Retina (tissue), 1 donor: ENCODE data around the gene ZNF189.

ENCODE experiments used
- DNase-seq: peaks from one replicate; pipeline ENCODE4 v3.0.0-alpha.2; 2016

Gene ZNF189

GRCh38 chr9:101421653-101422065, 23.0 kb downstream of the ZNF189 start:
- no peak for DNase-seq

GRCh38 chr9:101427358-101427757, 28.7 kb downstream of the ZNF189 start:
- no peak for DNase-seq

- no peak for DNase-seq
Measured at GRCh38 chr9:101427957-101428655, 29.5 kb downstream of the ZNF189 start.

DNA sequence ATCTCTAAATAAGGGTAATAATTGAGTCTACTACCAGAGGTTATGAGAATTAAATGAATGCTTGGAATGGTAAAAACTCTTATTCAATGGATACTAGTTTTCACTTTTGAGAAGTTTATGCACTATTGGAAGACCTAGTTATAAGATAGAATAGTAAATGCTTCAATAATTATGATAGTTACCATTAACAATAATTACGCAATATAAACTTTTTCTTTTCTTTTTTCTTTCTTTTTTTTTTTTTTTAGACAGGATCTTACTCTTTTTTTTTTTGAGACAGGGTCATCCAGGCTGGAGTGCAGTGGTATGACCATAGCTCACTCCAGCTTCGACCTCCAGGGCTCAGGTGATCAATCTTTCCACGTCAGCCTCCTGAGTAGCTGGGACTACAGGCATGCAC, 30.3 kb downstream of the ZNF189 start:
- no peak for DNase-seq

DNA sequence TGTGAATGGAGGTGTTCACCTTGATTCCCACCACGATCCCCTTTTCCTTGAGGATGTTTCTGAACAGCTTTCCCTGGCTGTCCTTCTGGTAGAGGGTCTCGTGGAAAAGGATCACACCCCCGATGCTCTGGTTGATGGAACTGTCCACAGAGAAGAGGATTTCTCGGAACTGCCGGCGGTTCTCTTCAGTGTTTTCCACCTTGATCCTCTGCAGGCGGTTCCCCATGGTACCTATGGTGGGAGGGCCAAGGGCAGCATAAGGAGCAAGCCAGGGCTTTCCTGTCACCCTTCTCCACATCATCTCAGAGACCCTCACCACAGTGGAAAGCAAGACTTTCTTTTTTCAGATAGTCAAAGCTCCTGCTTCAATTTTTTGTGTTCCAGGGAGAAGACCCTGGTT, 31.1 kb downstream of the ZNF189 start:
- no peak for DNase-seq

GRCh38 chr9:101432171-101432570, 33.5 kb downstream of the ZNF189 start:
- DNase-seq: no peak

GRCh38 chr9:101432740-101433139, 34.1 kb downstream of the ZNF189 start:
- no peak for DNase-seq

- DNase-seq: no peak
Measured at GRCh38 chr9:101433229-101433628, 34.6 kb downstream of the ZNF189 start.

DNA sequence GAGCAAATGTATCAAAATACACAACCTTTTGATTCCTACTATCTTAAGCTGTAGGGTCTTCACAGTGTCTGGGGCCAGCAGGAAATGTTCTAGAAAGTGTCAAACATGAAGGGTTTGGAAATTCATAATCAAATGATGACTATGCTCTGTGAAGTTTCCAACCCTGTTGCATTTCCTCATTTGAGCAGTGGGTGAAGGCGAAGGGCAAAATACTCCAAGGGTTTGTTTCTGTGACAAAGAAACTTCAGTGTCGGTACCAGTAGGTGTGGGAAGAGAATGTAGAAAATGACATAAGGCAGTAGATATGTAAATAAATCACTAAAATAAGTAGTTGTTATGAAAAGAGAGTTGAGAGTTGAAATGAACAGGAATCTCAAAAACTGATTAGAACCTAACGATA, 36.3 kb downstream of the ZNF189 start:
- no peak for DNase-seq

DNA sequence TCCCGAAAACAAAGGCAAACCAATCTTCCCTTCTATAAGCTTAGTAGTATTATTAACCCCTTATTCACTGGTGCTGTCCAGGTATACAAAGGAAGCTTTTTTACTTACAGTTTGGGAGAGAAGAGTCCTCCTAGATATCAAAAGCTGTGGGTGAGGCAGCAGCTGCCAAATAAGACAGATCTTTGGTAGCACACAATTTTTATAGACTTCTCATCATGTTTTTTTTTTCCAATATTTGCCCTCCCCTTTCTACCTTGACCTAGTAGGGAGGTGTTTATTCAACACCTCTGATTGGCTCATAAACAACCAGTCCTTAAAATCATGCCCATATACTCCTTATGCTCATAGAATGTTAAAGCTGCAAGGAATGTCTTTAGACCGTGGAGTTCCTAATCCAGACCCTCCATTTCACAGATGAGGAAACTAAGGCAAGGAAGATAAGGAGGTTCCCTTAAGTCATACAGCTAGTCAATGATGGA, 37.0 kb downstream of the ZNF189 start, which contains the start of gene ALDOB:
TSS of gene ALDOB (minus strand) at position 174 of the 479 bp plus-strand sequence. CDS start 4,887 bp downstream, outside the sequence.
- no peak for DNase-seq

- DNase-seq: no peak
Measured at GRCh38 chr9:101437806-101438232, 39.2 kb downstream of the ZNF189 start.

- no peak for DNase-seq
Measured at GRCh38 chr9:101438523-101438922, 39.9 kb downstream of the ZNF189 start.

- DNase-seq: no peak
Measured at GRCh38 chr9:101440714-101441230, 42.1 kb downstream of the ZNF189 start.

DNA sequence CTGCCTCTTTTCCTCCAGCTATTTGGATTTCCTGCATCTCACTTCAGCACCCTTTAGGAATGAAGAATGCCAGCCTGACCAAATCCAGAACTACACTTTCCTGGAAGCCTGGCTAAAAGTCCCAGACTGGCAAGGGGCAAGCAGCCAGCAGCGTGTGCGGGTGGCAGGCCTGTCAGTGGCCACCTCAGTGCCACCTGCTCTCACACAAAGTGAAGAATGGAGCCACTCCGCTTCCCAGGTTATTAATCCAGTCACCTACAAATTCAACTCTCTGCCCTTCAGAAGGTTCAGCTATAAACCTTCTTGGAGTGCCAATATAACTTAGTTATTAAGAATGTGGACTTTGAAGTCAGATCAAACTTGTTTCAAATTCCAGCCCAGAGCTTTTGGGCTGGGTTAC, 43.7 kb downstream of the ZNF189 start:
- no peak for DNase-seq

GRCh38 chr9:101442736-101443135, 44.1 kb downstream of the ZNF189 start:
- no peak for DNase-seq

- DNase-seq: peak; percentile 29
Measured at GRCh38 chr9:101443364-101443771, 44.7 kb downstream of the ZNF189 start.

DNA sequence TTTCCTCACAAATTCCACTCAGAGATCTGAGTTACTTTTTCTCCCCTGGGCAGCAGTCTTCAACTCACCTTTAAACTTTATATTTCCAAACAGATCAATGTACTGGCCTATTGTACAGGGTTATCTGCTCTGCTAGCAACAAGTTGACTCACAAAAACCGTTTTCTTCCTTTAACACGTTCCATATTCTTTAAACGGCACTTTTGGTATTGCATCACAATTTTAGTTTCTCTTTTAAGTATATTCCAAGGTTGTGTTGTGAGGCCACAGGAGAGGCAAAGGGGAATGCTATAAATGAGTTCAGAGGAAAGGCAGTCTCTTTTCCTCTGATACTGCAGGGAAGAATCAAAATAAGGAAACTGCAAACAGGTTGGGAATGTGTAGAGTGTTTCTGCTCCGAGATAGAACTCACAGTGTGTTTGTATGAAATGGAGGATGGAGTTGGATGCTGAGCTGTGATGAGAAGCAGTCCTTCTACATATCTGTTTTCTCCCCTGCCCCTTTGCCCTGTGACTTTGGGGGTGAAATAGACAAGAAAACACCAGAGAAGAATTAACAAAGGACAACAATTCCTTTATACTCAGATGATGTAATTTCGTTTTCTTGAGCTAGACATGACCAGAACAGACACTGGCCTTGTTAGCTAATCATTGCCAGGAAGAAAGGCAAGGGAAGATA, 46.8 kb downstream of the ZNF189 start:
- DNase-seq: no peak

DNA sequence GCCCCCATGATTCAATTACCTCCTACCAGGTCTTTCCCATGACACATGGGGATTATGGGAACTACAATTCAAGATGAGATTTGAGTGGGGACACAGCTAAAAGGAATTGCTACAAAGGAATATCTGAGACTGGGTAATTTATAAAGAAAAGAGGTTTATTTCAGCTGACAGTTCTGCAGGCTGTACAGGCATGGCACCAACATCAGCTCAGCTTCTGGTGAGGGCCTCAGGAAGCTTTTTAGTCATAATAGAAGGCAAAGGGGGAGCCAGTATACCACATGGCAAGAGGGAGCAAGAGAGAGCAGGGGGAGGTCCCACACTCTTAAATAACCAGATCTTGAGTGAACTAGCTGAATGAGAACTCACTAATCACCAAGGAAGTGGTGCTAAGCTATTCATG, 48.1 kb downstream of the ZNF189 start:
- no peak for DNase-seq

GRCh38 chr9:101448680-101449070, 50.0 kb downstream of the ZNF189 start:
- no peak for DNase-seq

GRCh38 chr9:101449071-101449721, 50.5 kb downstream of the ZNF189 start:
- peak; percentile 89 for DNase-seq

DNA sequence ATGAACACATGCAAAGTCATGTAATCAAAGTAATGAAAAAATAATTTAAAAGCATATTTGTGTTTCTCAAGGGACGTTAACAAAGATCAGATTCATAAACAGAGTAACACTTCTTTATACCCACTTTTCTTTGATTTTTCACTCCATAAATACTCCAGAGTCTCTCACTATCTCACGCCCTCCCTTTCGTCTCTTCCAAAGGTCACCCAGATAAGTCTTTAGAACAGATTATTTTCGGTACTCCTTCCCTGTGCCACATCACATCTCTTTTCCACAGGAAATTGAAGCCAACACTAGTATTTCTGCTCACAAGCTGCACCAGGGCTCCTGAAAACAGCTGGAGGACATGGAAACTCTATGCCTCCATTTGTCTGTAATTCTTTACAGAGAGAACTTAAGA, 52.3 kb downstream of the ZNF189 start:
- DNase-seq: no peak

- DNase-seq: no peak
Measured at GRCh38 chr9:101451498-101451897, 52.8 kb downstream of the ZNF189 start.

DNA sequence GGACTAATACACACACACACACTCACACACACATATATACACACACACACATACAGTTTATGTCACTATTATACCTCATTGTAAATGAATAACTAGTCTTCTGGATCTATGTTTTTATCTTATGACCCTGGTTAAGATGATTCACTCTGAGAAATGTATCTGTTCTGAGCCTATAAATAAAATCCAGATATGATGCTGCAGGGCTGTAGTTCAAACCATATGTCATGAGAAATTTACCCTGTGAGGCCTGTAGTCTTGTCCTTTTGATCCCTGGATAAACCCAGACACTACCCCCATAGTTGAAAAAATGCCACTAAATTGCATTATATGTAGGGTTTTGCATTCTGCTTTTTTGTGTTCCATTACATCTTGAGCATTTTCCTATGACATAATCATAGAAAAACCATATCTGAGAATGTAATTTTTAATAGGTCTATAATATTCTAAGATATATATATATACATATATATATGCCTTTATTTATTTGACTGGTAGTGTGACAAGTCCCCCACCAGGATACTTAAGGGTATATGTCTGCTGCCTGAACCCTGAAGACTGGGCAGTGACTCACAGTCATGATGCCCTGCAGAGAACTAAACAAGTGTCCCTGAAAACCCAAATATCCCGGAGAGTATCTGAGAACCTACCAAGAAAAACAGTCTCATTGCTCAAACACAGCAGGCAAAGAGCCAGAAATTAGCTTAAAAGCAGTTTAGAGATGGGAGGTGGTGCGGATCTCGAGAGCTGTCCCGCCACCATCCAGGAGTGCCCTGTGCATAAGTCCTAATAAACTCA, 55.3 kb downstream of the ZNF189 start:
- no peak for DNase-seq
